BJ (cell line): ENCODE results near the gene SPTBN1. TPM values are rescaled to one million over a fixed set of nuclear protein-coding genes. Genes with fewer than 3 reads are reported as not detected.

Experiments used
- CTCF ChIA-PET: fragments of 350-600 bp; formaldehyde crosslinking; extraction: SDS; loops from one replicate; lab custom pipeline; 2021; ENCODE audit warnings: antibody characterized with exemption, inconsistent platforms; lab: Yijun Ruan, JAX
- POLR2A ChIA-PET: fragments of 300-600 bp; sonication (Branson Sonifier 250); formaldehyde crosslinking; extraction: SDS; loops from one replicate; lab custom pipeline; 2021; ENCODE audit warnings: antibody characterized with exemption; lab: Charles Lee
- DNase-seq: peaks from one replicate; pipeline ENCODE4 v3.0.0-alpha.2; 2011; ENCODE audit warnings: low read depth
- H3K27me3 ChIP-seq: 2 replicates; pipeline ENCODE4 v1.6.0; 2011; ENCODE audit warnings: low read length; ENCODE audit not compliant: control insufficient read depth, insufficient read depth
- H3K36me3 ChIP-seq: 2 replicates; pipeline ENCODE4 v1.5.1; 2011; ENCODE audit warnings: low read length; ENCODE audit not compliant: control insufficient read depth, insufficient read depth
- H3K4me3 ChIP-seq: 2 replicates; pipeline ENCODE4 v1.5.1; 2011; ENCODE audit warnings: low read depth, mild to moderate bottlenecking, control low read depth, low read length
- polyA plus RNA-seq: library from polyadenylated mRNA; depleted of rRNA; stranded (reverse); fragments of >200 nt; gene quantifications from 2 replicates; pipeline ENCODE4 v1.2.3, GENCODE V29; 2011
- TF ChIP-seq, protein P1 (sequence below): IDR thresholded peaks from 2 replicates; pipeline ENCODE4 v1.5.1; 2011; ENCODE audit warnings: low read depth, mild to moderate bottlenecking, control low read depth, inconsistent platforms, low read length, moderate library complexity; ENCODE audit not compliant: insufficient read depth

SPTBN1 gene
- polyA plus RNA-seq, 1 experiment = 33.8 TPM

DNA sequence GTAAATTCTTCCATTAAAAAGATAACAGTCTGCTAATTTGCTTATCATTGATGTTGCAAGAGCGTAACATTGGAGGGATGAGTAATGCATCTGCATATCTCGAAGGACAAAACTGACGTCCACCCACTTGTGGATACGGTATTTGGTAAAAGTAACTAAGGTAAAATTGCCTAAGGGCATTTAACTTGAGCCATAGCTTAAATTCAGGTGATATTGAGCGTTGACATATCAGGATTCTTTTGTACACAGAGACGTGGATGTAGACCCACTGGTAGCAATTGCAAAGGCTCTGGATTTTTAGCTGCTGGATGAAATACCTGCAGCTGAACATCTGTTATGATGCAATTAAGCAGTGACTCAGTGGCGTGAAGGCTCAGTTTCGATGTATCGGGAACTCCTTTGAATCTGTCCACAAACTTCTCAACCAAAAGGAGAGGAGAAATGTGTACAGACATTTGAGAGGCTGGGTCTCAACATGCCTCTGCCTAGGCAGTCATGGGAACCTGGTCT is 119.3 kb downstream of the SPTBN1 start:
- no peaks in the 10 kb centered on the region for H3K36me3 ChIP-seq
- no peak overlapping the region for H3K4me3 ChIP-seq
- ChIA-PET POLR2A (no interaction called here), CTCF (interaction anchor here (0.6 kb wide), 1 partner anchor 58 kb away, joined by 3 read pairs; no protein-coding TSS in a partner anchor)
- H3K27me3 ChIP-seq = no peaks in the 10 kb centered on the region
- TF ChIP-seq, protein P1, sequence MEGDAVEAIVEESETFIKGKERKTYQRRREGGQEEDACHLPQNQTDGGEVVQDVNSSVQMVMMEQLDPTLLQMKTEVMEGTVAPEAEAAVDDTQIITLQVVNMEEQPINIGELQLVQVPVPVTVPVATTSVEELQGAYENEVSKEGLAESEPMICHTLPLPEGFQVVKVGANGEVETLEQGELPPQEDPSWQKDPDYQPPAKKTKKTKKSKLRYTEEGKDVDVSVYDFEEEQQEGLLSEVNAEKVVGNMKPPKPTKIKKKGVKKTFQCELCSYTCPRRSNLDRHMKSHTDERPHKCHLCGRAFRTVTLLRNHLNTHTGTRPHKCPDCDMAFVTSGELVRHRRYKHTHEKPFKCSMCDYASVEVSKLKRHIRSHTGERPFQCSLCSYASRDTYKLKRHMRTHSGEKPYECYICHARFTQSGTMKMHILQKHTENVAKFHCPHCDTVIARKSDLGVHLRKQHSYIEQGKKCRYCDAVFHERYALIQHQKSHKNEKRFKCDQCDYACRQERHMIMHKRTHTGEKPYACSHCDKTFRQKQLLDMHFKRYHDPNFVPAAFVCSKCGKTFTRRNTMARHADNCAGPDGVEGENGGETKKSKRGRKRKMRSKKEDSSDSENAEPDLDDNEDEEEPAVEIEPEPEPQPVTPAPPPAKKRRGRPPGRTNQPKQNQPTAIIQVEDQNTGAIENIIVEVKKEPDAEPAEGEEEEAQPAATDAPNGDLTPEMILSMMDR = no peak
- no peak for DNase-seq

DNA sequence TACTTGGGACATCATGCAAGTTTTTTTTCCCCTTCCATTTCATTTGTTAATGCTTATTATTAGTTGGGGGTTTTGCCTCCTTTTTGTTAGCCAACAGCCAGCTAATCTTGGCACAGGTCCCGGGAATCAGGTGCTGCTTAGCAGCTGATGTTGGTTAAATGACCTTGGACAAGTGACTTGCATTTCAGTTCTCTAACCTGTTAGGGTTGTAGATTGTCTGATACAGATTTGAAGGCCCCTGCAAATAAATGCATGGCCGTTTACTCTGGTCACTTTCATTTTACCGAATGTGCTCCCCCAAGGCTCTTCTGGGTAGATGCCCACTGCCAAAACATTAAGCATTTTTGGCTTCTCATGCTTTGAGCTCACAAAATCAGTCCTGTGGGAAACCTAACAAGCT is 120.9 kb downstream of the SPTBN1 start:
- TF ChIP-seq, protein P1 = no peak
- ChIA-PET CTCF (interaction anchor here (1.6 kb wide), 1 partner anchor 15 kb away, joined by 3 read pairs; no protein-coding TSS in a partner anchor), POLR2A (no interaction called here)
- H3K27me3 ChIP-seq = no peaks in the 10 kb centered on the region
- no peaks in the 10 kb centered on the region for H3K36me3 ChIP-seq
- no peak overlapping the region for H3K4me3 ChIP-seq
- no peak for DNase-seq

DNA sequence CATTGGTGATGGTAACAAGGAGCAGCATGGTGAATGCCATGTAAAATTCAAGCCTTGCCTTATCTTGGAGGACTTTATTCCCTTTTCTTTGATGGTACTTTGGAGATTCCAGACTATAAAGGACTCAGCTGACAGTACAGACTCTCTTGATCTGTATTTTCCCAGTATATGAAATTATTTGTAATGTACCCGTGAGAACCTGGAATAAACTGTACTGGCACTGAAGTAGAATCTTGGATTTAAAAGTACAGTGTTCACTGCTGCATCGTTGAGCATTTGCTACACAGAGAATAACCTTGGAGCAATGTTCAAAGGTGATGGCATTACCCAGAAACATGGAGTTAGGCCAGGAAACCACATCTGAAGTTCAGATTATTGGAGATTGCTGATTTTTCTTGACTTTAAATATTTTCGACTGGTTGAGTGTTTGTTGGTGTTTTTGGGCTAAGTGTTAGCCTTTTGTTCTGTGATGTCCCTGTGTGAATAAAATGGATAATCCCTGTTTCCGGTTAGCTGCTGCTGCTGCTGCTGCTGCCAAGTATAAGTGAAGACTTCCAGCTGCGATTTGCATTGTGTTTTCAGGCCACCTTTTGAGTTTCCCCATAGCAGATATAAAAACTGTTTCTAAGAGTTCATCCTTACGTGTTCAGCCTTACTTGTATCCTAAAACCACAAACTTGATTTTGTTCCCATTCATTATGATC is 122.0 kb downstream of the SPTBN1 start:
- ChIA-PET POLR2A (no interaction called here), CTCF (interaction anchor here (1.6 kb wide), 1 partner anchor 16 kb away, joined by 3 read pairs; no protein-coding TSS in a partner anchor)
- DNase-seq = no peak
- Histone ChIP-seq H3K4me3 (no peak overlapping the region), H3K36me3 (no peaks in the 10 kb centered on the region), H3K27me3 (no peaks in the 10 kb centered on the region)
- TF ChIP-seq, protein P1 = no peak

DNA sequence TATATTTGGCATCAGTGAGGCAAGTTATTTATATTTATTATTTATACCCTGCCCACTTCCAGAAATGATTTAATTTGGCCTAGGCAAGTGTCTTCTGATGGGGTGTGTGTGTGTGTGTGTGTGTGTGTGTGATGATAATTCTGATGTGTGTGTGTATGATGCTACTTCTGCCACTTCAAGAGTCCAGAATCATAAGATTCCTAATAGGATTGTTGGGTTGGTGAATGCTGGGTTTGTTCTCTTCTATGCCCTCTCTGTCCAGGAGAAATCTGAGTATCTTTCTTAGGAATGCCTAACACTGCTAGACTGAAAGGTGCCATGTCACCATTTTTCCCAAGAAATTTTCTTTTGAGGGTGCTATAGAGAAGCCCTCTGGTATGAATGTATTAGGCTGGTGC is 122.5 kb downstream of the SPTBN1 start:
- Histone ChIP-seq H3K36me3 (no peaks in the 10 kb centered on the region), H3K4me3 (no peak overlapping the region), H3K27me3 (no peaks in the 10 kb centered on the region)
- TF ChIP-seq, protein P1 = no peak
- ChIA-PET POLR2A (no interaction called here), CTCF (no interaction called here)
- DNase-seq = no peak

DNA sequence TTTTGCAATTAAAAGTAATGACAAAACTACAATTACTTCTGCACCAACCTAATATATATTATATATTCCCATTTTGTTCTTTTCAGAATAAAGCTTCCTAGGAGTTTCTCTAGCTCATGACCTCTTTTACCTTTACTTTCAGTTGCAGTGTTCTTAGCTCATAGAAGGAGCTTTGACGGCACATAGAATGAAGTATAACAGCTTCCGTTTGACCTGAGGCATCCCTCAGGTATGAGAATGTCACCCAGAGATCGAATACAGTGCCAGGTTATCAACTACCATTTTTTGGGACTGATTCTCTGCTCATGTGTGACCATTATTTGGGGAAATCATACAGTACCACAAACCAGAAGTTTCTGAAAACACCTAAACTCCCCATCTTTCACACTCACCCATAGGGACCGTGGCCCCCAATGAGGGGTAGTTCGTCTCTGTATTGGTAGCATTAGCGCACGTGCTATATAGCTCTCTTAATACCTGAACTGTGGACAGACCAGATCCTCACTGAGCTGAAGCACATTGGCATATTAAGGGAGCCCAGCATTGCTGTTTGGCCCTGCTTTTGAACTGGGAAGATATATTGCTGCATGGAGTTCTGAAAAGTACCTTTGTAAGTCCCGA is 123.0 kb downstream of the SPTBN1 start:
- Histone ChIP-seq H3K4me3 (no peak overlapping the region), H3K36me3 (no peaks in the 10 kb centered on the region), H3K27me3 (no peaks in the 10 kb centered on the region)
- CTCF ChIA-PET = no interaction called here
- POLR2A ChIA-PET = no interaction called here
- TF ChIP-seq, protein P1 = no peak
- DNase-seq = no peak
